Nephron progenitor cell (in vitro differentiated cells): ENCODE measurements around the gene ACTN4.

Experiments used
- DNase-seq: peaks from one replicate; pipeline ENCODE4 v3.0.0; 2021
- H3K27ac Mint-ChIP-seq: 2 replicates; pipeline ENCODE4 v1.8.0; 2021; ENCODE audit warnings: mild to moderate bottlenecking, moderate library complexity, mixed read lengths
- H3K27me3 Mint-ChIP-seq: 2 replicates; pipeline ENCODE4 v1.8.0; 2021; ENCODE audit warnings: mild to moderate bottlenecking, low read depth, mixed read lengths; ENCODE audit not compliant: poor library complexity
- H3K36me3 Mint-ChIP-seq: 2 replicates; pipeline ENCODE4 v1.8.0; 2021; ENCODE audit warnings: low read depth, mixed read lengths
- H3K4me1 Mint-ChIP-seq: 2 replicates; pipeline ENCODE4 v1.8.0; 2021; ENCODE audit warnings: mixed read lengths
- H3K4me3 Mint-ChIP-seq: 2 replicates; pipeline ENCODE4 v1.8.0; 2021; ENCODE audit warnings: mild to moderate bottlenecking, moderate library complexity, mixed read lengths
- H3K9me3 Mint-ChIP-seq: 2 replicates; pipeline ENCODE4 v1.8.0; 2021; ENCODE audit warnings: mild to moderate bottlenecking, moderate library complexity, mixed read lengths
- TF ChIP-seq, protein P1 (sequence below): fragments of 200-600 bp; sonication (generic); IDR thresholded peaks from 2 replicates; pipeline ENCODE4 v1.5.0; 2021; ENCODE audit warnings: antibody characterized with exemption

Gene ACTN4

GRCh38 chr19:38700350-38700901 lies 53.0 kb downstream of the ACTN4 start:
- Mint-ChIP-seq H3K9me3 (no peaks in the 10 kb centered on the region), H3K4me1 (peaks cover 68% of the 10 kb centered on the region), H3K36me3 (peaks cover 16% of the 10 kb centered on the region), H3K27ac (peak overlapping the region; percentile 94), H3K4me3 (no peak overlapping the region), H3K27me3 (no peaks in the 10 kb centered on the region)
- TF ChIP-seq, protein P1, sequence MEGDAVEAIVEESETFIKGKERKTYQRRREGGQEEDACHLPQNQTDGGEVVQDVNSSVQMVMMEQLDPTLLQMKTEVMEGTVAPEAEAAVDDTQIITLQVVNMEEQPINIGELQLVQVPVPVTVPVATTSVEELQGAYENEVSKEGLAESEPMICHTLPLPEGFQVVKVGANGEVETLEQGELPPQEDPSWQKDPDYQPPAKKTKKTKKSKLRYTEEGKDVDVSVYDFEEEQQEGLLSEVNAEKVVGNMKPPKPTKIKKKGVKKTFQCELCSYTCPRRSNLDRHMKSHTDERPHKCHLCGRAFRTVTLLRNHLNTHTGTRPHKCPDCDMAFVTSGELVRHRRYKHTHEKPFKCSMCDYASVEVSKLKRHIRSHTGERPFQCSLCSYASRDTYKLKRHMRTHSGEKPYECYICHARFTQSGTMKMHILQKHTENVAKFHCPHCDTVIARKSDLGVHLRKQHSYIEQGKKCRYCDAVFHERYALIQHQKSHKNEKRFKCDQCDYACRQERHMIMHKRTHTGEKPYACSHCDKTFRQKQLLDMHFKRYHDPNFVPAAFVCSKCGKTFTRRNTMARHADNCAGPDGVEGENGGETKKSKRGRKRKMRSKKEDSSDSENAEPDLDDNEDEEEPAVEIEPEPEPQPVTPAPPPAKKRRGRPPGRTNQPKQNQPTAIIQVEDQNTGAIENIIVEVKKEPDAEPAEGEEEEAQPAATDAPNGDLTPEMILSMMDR, result no peak
- no peak for DNase-seq

DNA sequence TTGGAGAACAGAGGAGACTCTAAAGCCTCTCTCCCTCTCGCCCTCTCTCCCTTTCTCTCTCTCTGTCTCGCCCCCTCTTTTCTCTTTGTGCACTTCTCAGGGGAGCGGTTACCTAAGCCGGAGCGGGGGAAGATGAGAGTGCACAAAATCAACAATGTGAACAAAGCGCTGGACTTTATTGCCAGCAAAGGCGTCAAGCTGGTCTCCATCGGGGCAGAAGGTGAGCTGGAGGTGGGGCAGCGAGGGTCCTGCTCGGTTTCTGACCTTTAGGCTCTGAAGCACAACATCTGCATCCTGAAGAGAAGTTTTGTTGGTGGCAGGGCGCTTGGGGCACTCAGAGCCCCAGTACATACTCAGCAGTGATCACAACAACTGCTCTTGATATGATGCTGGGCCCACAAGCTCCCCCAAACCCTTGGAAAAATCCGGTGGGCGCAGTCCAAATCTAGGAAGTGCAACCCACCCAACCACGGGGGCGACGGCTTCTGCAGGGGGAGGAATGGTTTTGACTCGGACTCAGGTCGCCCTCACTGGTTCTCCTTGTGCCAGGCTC lies 53.5 kb downstream of the ACTN4 start:
- peak overlapping the region; percentile 93 for H3K27ac Mint-ChIP-seq
- TF ChIP-seq, protein P1, result no peak
- no peak overlapping the region for H3K4me3 Mint-ChIP-seq
- no peaks in the 10 kb centered on the region for H3K9me3 Mint-ChIP-seq
- peaks cover 16% of the 10 kb centered on the region for H3K36me3 Mint-ChIP-seq
- H3K4me1 Mint-ChIP-seq, result peaks cover 63% of the 10 kb centered on the region
- no peaks in the 10 kb centered on the region for H3K27me3 Mint-ChIP-seq
- no peak for DNase-seq

DNA sequence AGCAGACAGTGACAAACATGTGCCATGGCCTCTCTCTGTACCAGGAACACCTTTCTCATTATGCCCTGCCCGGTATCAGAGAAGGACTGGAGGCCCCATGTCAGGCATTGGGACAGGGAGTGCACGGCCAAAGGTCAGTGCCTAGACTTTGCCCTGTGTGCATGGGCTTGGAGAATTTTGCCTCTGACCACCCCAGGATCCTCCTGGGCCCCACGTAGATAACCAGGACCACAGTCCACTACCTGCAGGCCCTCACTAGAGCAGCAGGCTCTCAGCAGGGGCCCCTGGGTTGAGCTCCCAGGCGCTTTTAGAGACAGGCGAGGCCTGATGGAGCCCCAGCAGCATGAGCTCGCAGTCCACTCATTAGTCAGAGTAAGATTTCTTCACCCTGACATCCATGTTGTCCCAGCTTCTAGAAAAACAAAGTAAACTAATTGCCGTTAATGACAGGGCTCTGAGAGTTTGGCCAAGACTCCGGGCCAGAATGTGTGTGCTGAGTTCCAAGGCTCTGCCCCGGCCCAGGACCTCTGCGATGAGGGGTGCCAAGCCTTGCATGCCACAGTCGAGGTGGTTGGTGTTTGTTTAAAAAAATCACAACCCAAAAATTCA lies 54.1 kb downstream of the ACTN4 start:
- Mint-ChIP-seq H3K36me3 (peaks cover 16% of the 10 kb centered on the region), H3K9me3 (no peaks in the 10 kb centered on the region), H3K27me3 (no peaks in the 10 kb centered on the region), H3K4me1 (peaks cover 57% of the 10 kb centered on the region), H3K4me3 (no peak overlapping the region), H3K27ac (peak overlapping the region; percentile 93)
- TF ChIP-seq, protein P1, result no peak
- no peak for DNase-seq

DNA sequence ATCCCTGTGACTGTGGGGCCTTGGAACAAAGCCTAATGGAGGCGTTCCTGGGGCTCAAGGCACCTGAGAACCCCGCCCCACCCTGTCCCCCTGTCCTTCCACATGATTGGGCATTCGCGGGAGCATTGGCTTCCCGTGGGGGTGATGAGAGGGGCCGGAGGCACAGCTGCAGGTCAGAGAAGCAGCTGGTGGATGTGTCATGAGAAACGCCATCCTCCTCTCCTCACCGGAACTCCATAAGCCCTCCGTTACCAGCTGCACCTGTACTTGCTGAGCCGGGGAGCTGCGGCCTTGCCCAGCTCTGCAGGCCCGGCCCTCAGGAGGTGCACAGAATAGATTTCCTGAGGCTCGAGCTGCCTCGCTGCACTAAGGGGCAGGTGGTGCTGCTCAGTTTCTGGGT lies 54.8 kb downstream of the ACTN4 start:
- H3K4me3 Mint-ChIP-seq, result no peak overlapping the region
- no peak for DNase-seq
- peak overlapping the region; percentile 77 for H3K27ac Mint-ChIP-seq
- H3K36me3 Mint-ChIP-seq, result peaks cover 19% of the 10 kb centered on the region
- TF ChIP-seq, protein P1, result no peak
- H3K9me3 Mint-ChIP-seq, result no peaks in the 10 kb centered on the region
- peaks cover 50% of the 10 kb centered on the region for H3K4me1 Mint-ChIP-seq
- no peaks in the 10 kb centered on the region for H3K27me3 Mint-ChIP-seq

DNA sequence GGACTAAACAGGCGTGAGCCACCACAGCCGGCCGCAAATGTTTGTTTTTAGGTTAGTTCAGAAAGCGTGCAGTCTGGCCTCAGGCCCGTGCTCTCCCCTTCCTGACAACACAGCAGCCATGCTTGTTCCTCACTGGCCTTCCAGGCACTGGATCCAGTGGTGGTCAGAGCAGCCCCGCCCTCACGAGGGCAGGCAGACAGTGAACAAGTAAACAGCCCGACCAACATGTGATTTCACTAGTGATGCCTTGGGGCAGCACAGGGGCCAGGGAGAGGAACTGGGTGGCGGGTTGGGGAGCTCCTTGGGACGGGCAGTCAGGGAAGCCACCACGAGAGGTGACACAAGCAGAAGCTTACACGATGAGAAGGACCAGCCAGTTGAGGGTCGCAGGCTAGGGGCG lies 56.1 kb downstream of the ACTN4 start:
- Mint-ChIP-seq H3K36me3 (peaks cover 19% of the 10 kb centered on the region), H3K27me3 (no peaks in the 10 kb centered on the region), H3K9me3 (no peaks in the 10 kb centered on the region), H3K4me1 (peaks cover 39% of the 10 kb centered on the region), H3K27ac (no peak overlapping the region), H3K4me3 (no peak overlapping the region)
- no peak for DNase-seq
- TF ChIP-seq, protein P1, result no peak
